Breast epithelium (tissue), 4 donors: ENCODE measurements around the gene TMED8. TPM values are rescaled to one million over a fixed set of nuclear protein-coding genes. Genes with fewer than 3 reads are reported as not detected.

ENCODE experiments used
- DNase-seq, 2 donors: peaks; one replicate each; pipeline ENCODE4 v3.0.0-alpha.2; 2019; ENCODE audit warnings: low spot score in 2 of 2
- H3K27ac ChIP-seq, 2 donors: fragments of 200-600 bp; sonication (generic) in 1 of 2; one replicate each; pipeline ENCODE4 v1.5.1; 2016 to 2019; ENCODE audit warnings: mild to moderate bottlenecking in 1 of 2
- H3K27me3 ChIP-seq, 2 donors: fragments of 200-600 bp; sonication (generic) in 1 of 2; one replicate each; pipeline versions ENCODE4 v1.5.1 to v1.6.0; 2017 to 2019; ENCODE audit warnings: control low read depth in 1 of 2, mild to moderate bottlenecking in 1 of 2
- H3K36me3 ChIP-seq: fragments of 200-600 bp; one replicate; pipeline ENCODE4 v1.5.1; 2019
- H3K4me1 ChIP-seq, 2 donors: fragments of 200-600 bp; sonication (generic); one replicate each; pipeline ENCODE4 v1.5.1; 2016 to 2019; ENCODE audit warnings: control low read depth in 1 of 2
- H3K4me3 ChIP-seq, 3 donors: fragments of 200-600 bp; sonication (generic); 1 replicate in 2 of 3; 2 replicates in 1 of 3; pipeline ENCODE4 v1.5.1; 2016 to 2019; ENCODE audit warnings: mild to moderate bottlenecking in 3 of 3, moderate library complexity in 2 of 3
- H3K9me3 ChIP-seq, 2 donors: fragments of 200-600 bp; sonication (generic) in 1 of 2; one replicate each; pipeline ENCODE4 v1.5.1; 2016 to 2019; ENCODE audit warnings: control low read depth in 1 of 2
- POLR2A ChIP-seq: fragments of 450-650 bp; IDR thresholded peaks from one replicate; pipeline ENCODE4 v1.6.1; 2016; ENCODE audit warnings: antibody characterized with exemption, mild to moderate bottlenecking, moderate library complexity
- POLR2AphosphoS5 ChIP-seq, 3 donors: sonication (generic); formaldehyde crosslinking; IDR thresholded peaks; one replicate each; pipeline ENCODE4 v1.6.1; 2017; ENCODE audit warnings: antibody characterized with exemption in 3 of 3
- intact Hi-C: fragments of 100-400 bp; cut with DNase I; formaldehyde crosslinking; loops from one replicate; pipeline ENCODE4 v1.15.1; 2023; ENCODE audit warnings: low total_unique reads
- total RNA-seq, 3 donors: library from RNA; depleted of rRNA; stranded (reverse); fragments of >200 nt; gene quantifications; one replicate each; pipeline ENCODE4 v1.1.0, GENCODE V29; 2016
- TF ChIP-seq, protein P1 (sequence below), 3 donors: fragments of 450-650 bp; IDR thresholded peaks; one replicate each; pipeline ENCODE4 v1.5.1; 2016 to 2017; ENCODE audit warnings: antibody characterized with exemption in 3 of 3, mild to moderate bottlenecking in 3 of 3, moderate library complexity in 3 of 3

TMED8 gene
- total RNA-seq, 3 donors from 2014 or later: 9.4 to 16.0 (median 14.4) TPM

GRCh38 chr14:77325746-77326094, 51.2 kb downstream of the TMED8 start:
- H3K9me3 ChIP-seq: no peaks in the 10 kb centered on the region
- H3K36me3 ChIP-seq: no peaks in the 10 kb centered on the region
- no peak for TF ChIP-seq POLR2A
- TF ChIP-seq POLR2AphosphoS5 (IDR thresholded peaks at IDR 0.05): no peak
- TF ChIP-seq, protein P1, sequence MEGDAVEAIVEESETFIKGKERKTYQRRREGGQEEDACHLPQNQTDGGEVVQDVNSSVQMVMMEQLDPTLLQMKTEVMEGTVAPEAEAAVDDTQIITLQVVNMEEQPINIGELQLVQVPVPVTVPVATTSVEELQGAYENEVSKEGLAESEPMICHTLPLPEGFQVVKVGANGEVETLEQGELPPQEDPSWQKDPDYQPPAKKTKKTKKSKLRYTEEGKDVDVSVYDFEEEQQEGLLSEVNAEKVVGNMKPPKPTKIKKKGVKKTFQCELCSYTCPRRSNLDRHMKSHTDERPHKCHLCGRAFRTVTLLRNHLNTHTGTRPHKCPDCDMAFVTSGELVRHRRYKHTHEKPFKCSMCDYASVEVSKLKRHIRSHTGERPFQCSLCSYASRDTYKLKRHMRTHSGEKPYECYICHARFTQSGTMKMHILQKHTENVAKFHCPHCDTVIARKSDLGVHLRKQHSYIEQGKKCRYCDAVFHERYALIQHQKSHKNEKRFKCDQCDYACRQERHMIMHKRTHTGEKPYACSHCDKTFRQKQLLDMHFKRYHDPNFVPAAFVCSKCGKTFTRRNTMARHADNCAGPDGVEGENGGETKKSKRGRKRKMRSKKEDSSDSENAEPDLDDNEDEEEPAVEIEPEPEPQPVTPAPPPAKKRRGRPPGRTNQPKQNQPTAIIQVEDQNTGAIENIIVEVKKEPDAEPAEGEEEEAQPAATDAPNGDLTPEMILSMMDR (IDR thresholded peaks at IDR 0.05): no peak
- DNase-seq: no peak
- no peak overlapping the region for H3K4me3 ChIP-seq
- no peak overlapping the region for H3K27ac ChIP-seq
- no peaks in the 10 kb centered on the region for H3K27me3 ChIP-seq
- H3K4me1 ChIP-seq: peaks cover 0 to 4% of the 10 kb centered on the region in 2 donors
- intact Hi-C loops: no loop called here

DNA sequence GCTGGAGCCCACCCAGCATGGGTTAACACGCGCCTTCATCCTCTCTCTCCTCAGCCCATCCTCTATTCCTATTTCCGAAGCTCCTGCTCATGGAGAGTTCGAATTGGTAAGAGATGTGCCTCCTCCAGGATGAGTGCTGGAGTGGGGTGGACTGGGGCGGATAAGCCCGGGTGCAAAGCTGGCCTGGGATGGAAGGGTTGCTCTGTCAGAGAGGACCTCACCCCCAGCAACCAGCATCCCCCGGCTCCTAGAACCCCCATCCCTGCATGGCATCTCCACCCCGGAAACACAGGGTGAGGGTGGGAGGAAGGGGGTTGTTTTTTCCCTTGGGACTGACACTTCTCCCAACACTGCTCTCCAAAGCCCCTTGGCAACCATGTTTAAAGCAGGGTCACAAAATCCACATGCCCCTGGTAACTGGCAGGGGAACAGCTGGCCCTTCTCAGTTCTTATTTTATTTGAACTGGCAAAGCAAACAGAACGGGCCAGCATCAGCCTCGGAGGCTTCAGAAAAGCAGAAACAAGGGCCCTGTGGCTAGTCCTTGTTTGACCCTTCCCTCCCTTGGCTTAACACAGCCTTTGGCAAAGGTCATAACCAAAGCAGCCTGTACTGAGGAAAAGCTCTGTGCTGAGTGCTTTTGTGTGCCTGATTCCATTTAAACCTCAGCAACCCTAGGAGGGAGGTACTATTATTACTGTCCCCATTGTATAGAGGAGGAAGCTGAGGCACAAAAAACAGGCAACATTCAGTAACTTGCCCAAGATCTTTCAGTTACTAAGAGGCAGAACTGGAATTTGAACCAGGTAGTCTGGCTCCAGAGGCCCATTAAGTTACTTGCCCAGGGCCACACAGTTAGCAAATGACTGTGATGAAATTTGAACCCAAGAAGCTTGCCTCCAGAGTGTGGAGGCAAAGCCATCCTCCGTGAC, 51.8 kb downstream of the TMED8 start:
- TF ChIP-seq POLR2AphosphoS5 (IDR thresholded peaks at IDR 0.05) (no peak), POLR2A (no peak)
- TF ChIP-seq, protein P1 (IDR thresholded peaks at IDR 0.05): no peak
- H3K36me3 ChIP-seq: no peaks in the 10 kb centered on the region
- H3K27me3 ChIP-seq: no peaks in the 10 kb centered on the region
- no peak for DNase-seq
- H3K4me3 ChIP-seq: no peak overlapping the region
- H3K9me3 ChIP-seq: no peaks in the 10 kb centered on the region
- H3K27ac ChIP-seq: no peak overlapping the region
- intact Hi-C loops: no loop called here
- peaks cover 0 to 4% of the 10 kb centered on the region in 2 donors for H3K4me1 ChIP-seq

DNA sequence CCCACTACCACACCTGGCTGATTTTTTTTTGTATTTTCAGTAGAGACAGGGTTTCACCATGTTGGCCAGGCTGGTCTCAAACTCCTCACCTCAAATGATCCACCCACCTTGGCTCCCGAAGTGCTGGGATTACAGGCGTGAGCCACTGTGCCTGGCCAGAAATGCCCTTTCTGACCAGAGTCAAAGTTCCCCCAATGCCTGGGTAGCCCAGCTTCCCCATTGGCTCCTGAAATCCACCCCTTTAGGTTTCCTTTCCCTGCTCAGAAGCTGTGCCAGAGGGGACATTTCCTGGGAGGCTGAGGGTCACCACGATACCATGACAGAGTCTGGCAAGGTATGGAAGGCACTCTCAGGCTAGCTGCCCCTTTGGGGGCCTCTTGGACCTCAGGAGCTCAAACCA, 52.6 kb downstream of the TMED8 start:
- no peak overlapping the region for H3K4me3 ChIP-seq
- no peak for DNase-seq
- intact Hi-C loops: no loop called here

GRCh38 chr14:77323571-77323970, 53.3 kb downstream of the TMED8 start:
- TF ChIP-seq POLR2A (no peak), POLR2AphosphoS5 (IDR thresholded peaks at IDR 0.05) (no peak)
- TF ChIP-seq, protein P1 (IDR thresholded peaks at IDR 0.05): no peak
- intact Hi-C loops: no loop called here
- Histone ChIP-seq H3K27ac (no peak overlapping the region), H3K9me3 (no peaks in the 10 kb centered on the region), H3K4me3 (no peak overlapping the region), H3K36me3 (no peaks in the 10 kb centered on the region), H3K4me1 (peaks cover 6 to 17% of the 10 kb centered on the region in 2 donors), H3K27me3 (no peaks in the 10 kb centered on the region)
- DNase-seq: no peak

More for the DNA sequence above, 52.6 kb downstream of the TMED8 start:
- H3K9me3 ChIP-seq: no peaks in the 10 kb centered on the region
- H3K27me3 ChIP-seq: no peaks in the 10 kb centered on the region
- no peak for TF ChIP-seq POLR2A
- TF ChIP-seq, protein P1 (IDR thresholded peaks at IDR 0.05): no peak
- no peak for TF ChIP-seq POLR2AphosphoS5 (IDR thresholded peaks at IDR 0.05)
- no peaks in the 10 kb centered on the region for H3K36me3 ChIP-seq
- no peak overlapping the region for H3K27ac ChIP-seq
- H3K4me1 ChIP-seq: peaks cover 4 to 12% of the 10 kb centered on the region in 2 donors

- Histone ChIP-seq H3K36me3 (no peaks in the 10 kb centered on the region), H3K4me1 (peaks cover 6 to 17% of the 10 kb centered on the region in 2 donors), H3K4me3 (no peak overlapping the region), H3K27me3 (no peaks in the 10 kb centered on the region), H3K27ac (no peak overlapping the region), H3K9me3 (no peaks in the 10 kb centered on the region)
- no peak for DNase-seq
- intact Hi-C loops: no loop called here
- TF ChIP-seq POLR2A: no peak
- no peak for TF ChIP-seq POLR2AphosphoS5 (IDR thresholded peaks at IDR 0.05)
- TF ChIP-seq, protein P1 (IDR thresholded peaks at IDR 0.05): no peak
Measured at GRCh38 chr14:77322951-77323350, 53.9 kb downstream of the TMED8 start.
